Endothelial cell of hepatic sinusoid (primary cell): ENCODE data around the gene NCKAP5.

Source experiments
- in situ Hi-C: cut with HindIII; loops from 2 replicates; pipeline ENCODE4 v1.10.0; 2017; ENCODE audit warnings: low sequenced_read_pairs

NCKAP5 gene

GRCh38 chr2:132752421-132753206 is 815.6 kb downstream of the NCKAP5 start:
- in situ Hi-C loops: no loop called here

GRCh38 chr2:132751836-132752235 is 816.4 kb downstream of the NCKAP5 start:
- in situ Hi-C loops: no loop called here

GRCh38 chr2:132750606-132751005 is 817.7 kb downstream of the NCKAP5 start:
- in situ Hi-C loops: no loop called here

GRCh38 chr2:132747046-132747445 is 821.2 kb downstream of the NCKAP5 start:
- in situ Hi-C loops: no loop called here

- in situ Hi-C loops: no loop called here
Measured at GRCh38 chr2:132741754-132742153, 826.5 kb downstream of the NCKAP5 start.

- in situ Hi-C loops: no loop called here
Measured at GRCh38 chr2:132740081-132740720, 828.1 kb downstream of the NCKAP5 start.

- in situ Hi-C loops: no loop called here
Measured at GRCh38 chr2:132738223-132738622, 830.0 kb downstream of the NCKAP5 start.

- in situ Hi-C loops: no loop called here
Measured at GRCh38 chr2:132736059-132736458, 832.2 kb downstream of the NCKAP5 start.

GRCh38 chr2:132734961-132735360 is 833.3 kb downstream of the NCKAP5 start:
- in situ Hi-C loops: no loop called here

GRCh38 chr2:132733094-132733493 is 835.2 kb downstream of the NCKAP5 start:
- in situ Hi-C loops: no loop called here

- in situ Hi-C loops: no loop called here
Measured at GRCh38 chr2:132732694-132733093, 835.6 kb downstream of the NCKAP5 start.

- in situ Hi-C loops: no loop called here
Measured at GRCh38 chr2:132731441-132731840, 836.8 kb downstream of the NCKAP5 start.

GRCh38 chr2:132730611-132731010 is 837.7 kb downstream of the NCKAP5 start:
- in situ Hi-C loops: no loop called here

GRCh38 chr2:132729522-132729921 is 838.7 kb downstream of the NCKAP5 start:
- in situ Hi-C loops: no loop called here

- in situ Hi-C loops: no loop called here
Measured at GRCh38 chr2:132726155-132726554, 842.1 kb downstream of the NCKAP5 start.

GRCh38 chr2:132725748-132726147 is 842.5 kb downstream of the NCKAP5 start:
- in situ Hi-C loops: no loop called here

GRCh38 chr2:132725148-132725547 is 843.1 kb downstream of the NCKAP5 start:
- in situ Hi-C loops: no loop called here

- in situ Hi-C loops: no loop called here
Measured at GRCh38 chr2:132721938-132722337, 846.3 kb downstream of the NCKAP5 start.

GRCh38 chr2:132720393-132720792 is 847.9 kb downstream of the NCKAP5 start:
- in situ Hi-C loops: no loop called here

GRCh38 chr2:132719480-132719879 is 848.8 kb downstream of the NCKAP5 start:
- in situ Hi-C loops: no loop called here

GRCh38 chr2:132716954-132717353 is 851.3 kb downstream of the NCKAP5 start:
- in situ Hi-C loops: no loop called here
